Uterus (tissue), 2 donors: ENCODE measurements around the gene F5.

Source experiments
- POLR2A ChIP-seq, 2 donors: fragments of 450-650 bp; IDR thresholded peaks; one replicate each; pipeline ENCODE4 v1.6.1; 2016; ENCODE audit warnings: antibody characterized with exemption in 2 of 2, mild to moderate bottlenecking in 1 of 2, moderate library complexity in 1 of 2
- TF ChIP-seq, protein P1 (sequence below), 4 experiments: fragments of 200-600 bp in 2 of 4; fragments of 450-650 bp in 2 of 4; sonication (generic) in 2 of 4; IDR thresholded peaks; one replicate each; pipeline ENCODE4 v1.5.1; 2016 to 2019; ENCODE audit warnings: antibody characterized with exemption in 4 of 4, mild to moderate bottlenecking in 2 of 4, moderate library complexity in 1 of 4

DNA sequence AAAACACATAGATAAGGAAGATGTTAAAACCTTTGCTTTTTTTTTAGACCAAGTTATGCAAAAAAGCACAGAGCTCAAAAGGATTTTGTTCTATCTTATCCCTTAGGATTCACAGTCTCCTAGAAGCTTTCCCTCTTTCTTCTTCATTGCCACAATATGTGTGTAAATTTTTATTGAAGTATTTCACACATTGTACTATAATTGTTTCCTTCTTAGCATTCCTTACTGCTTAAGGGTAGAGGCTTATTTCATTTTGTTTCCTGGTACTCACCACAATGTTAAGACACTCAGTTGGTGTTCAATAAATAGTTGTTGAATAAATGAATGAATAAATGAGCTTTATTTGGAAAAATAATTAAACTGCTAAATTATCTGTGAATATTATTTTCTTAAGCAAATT, 70.6 kb downstream of the F5 start:
- TF ChIP-seq, protein P1, sequence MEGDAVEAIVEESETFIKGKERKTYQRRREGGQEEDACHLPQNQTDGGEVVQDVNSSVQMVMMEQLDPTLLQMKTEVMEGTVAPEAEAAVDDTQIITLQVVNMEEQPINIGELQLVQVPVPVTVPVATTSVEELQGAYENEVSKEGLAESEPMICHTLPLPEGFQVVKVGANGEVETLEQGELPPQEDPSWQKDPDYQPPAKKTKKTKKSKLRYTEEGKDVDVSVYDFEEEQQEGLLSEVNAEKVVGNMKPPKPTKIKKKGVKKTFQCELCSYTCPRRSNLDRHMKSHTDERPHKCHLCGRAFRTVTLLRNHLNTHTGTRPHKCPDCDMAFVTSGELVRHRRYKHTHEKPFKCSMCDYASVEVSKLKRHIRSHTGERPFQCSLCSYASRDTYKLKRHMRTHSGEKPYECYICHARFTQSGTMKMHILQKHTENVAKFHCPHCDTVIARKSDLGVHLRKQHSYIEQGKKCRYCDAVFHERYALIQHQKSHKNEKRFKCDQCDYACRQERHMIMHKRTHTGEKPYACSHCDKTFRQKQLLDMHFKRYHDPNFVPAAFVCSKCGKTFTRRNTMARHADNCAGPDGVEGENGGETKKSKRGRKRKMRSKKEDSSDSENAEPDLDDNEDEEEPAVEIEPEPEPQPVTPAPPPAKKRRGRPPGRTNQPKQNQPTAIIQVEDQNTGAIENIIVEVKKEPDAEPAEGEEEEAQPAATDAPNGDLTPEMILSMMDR (IDR thresholded peaks at IDR 0.05): no peak
- no peak for TF ChIP-seq POLR2A (IDR thresholded peaks at IDR 0.05)
